Measurements from ENCODE around the gene PLD1. TPM values are rescaled to one million over a fixed set of nuclear protein-coding genes. Genes with fewer than 3 reads are reported as not detected.
"Not testable (repeated sequence)": the region's sequence is repeated elsewhere in the genome, so short reads cannot be mapped to it uniquely, and the experiment has no call there.

Gene PLD1
- total RNA-seq, 1 donor from 2014 or later = 43.7 TPM

DNA sequence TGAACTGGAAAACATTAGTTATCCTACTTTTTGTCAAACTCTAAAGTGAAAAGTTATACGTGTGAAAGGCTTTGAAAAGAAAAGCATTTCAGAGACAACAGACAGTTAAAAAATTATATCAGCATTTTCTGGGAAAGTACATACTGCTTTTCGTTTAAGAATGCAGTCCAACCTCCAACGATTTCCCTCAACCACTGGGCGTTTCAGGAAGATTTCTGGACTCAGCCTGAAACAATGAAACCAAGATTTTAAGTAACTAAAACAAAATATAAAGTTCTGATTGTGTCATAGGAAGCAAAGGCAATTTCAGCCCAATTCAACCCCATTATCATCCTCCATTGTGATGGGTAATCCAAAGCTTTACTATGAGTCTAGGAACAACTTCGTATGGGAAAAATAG, 110.7 kb downstream of the PLD1 start:
- DNase-seq (ENCODE audit: low spot score) = no peak

GRCh38 chr3:171696805-171697204, 113.5 kb downstream of the PLD1 start:
- DNase-seq (ENCODE audit: low spot score) = no peak

GRCh38 chr3:171695426-171695825, 114.9 kb downstream of the PLD1 start:
- DNase-seq (ENCODE audit: low spot score) = no peak

DNA sequence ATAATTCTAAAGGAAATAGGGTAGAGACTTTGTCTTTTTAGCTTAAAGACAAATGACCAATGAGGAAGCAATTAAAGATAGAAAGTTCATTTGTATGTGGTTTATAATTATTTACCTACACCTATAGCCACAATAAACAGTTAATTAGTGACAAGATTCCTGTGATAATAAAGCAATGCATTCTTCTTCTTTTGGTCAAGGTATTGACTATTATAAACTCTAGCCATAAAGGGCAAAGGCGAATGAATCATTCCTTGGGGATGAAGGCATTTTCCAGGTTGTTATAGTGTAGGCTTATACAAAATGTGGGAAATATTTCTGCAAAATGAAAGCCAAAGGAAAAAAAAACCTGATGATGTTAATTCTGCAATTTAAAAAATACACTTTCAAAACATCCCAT, 115.4 kb downstream of the PLD1 start:
- no peak for DNase-seq (ENCODE audit: low spot score)

- not testable (repeated sequence) for DNase-seq (ENCODE audit: low spot score)
Measured at GRCh38 chr3:171692551-171692950, 117.7 kb downstream of the PLD1 start.

DNA sequence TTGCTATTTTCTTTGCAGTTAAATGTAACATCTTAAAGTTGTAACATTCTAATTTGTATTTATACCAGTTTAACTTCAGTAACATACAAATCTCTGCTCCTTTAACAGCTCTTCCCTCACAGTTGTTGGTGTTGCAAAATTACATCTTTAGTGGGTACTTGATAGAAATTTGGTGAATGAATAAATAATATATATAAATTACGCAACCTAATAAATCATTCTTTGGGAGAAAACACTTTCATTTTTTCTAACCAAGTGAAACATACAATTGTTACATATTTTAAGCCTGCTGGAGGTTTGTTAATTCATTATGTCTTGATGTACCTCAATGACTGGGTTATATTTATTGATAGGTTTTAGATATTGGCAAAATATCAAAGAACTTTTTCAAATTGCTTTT, 118.8 kb downstream of the PLD1 start:
- no peak for DNase-seq (ENCODE audit: low spot score)

GRCh38 chr3:171690281-171690680, 120.0 kb downstream of the PLD1 start:
- no peak for DNase-seq (ENCODE audit: low spot score)

DNA sequence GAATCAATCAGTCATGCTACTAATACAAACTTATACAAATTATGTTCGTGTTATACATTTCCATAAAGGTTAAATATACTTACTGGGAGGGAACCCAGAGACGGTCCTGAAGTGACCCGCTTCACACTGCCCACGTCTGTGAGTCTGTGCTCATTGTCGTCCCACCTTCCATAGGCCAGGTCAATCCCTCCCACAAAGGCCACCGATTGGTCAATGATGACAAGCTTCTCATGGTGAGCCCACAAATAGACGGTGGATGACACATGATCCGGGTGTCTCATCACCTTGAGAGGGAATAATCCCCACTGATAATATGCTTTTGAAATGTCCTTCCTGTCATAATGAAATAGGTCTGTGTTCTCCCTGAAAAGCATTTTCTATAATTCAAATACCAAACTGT, 121.7 kb downstream of the PLD1 start:
- DNase-seq (ENCODE audit: low spot score) = no peak

GRCh38 chr3:171688002-171688401, 122.3 kb downstream of the PLD1 start:
- DNase-seq (ENCODE audit: low spot score) = no peak

DNA sequence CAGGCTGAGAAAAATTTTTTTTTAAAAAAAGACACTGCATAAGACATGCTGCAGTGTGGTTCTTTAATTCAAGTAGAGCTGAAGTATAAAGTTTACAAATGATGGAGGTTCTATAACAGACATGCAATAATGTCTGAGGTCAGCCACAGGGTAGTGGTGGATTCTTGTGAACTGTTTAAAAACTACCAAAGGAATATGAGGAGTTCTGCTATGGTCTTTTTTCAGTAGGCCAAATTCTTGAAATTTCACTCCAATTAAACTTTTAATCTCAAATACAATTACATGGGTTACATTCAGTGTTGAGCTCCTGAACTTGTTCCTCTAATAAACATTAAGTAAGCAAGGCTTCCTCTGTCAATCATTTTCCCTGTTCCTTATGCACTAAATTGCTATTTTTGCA, 122.7 kb downstream of the PLD1 start:
- DNase-seq (ENCODE audit: low spot score) = no peak

DNA sequence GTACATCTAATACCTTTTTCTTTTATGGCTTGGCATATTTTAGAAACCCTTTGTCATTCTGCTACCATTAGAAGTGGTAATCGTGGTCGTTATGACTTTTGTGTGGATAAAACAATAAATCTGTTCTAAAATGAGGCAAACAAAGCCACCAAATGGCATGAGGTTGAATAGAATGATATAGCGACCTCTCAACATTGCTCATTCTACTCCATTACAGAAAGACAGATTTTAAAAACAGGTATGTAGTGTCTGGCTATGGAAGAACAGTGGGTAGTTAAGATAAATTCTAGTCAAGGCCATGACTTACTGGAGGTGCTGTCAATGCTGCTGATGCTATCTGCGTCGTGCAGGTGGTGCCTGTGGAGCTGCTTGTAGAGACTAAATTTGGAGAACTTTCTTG, 123.2 kb downstream of the PLD1 start:
- no peak for DNase-seq (ENCODE audit: low spot score)

- DNase-seq (ENCODE audit: low spot score) = no peak
Measured at GRCh38 chr3:171685116-171685895, 125.0 kb downstream of the PLD1 start.

DNA sequence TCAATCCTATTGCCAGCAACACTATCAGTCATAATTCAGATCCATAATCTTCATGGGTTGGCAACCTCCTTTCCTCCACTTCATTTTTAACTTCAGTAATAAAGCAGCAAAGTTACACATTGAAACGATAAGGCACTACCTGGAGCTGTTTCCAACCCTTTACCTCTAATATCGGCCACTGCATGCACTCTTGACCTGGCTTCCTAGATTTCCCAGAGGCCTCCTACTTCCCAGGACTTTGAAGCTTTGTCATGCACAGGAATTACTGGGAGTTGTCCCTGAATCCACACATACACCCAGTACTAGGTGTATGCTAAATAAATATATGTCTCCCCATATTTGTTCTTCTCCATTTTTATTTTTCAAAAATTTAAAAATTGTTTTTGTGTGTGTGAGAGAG, 126.1 kb downstream of the PLD1 start:
- DNase-seq (ENCODE audit: low spot score) = no peak

GRCh38 chr3:171682743-171683142, 127.5 kb downstream of the PLD1 start:
- DNase-seq (ENCODE audit: low spot score) = no peak

- DNase-seq (ENCODE audit: low spot score) = no peak
Measured at GRCh38 chr3:171680726-171681411, 129.4 kb downstream of the PLD1 start.

DNA sequence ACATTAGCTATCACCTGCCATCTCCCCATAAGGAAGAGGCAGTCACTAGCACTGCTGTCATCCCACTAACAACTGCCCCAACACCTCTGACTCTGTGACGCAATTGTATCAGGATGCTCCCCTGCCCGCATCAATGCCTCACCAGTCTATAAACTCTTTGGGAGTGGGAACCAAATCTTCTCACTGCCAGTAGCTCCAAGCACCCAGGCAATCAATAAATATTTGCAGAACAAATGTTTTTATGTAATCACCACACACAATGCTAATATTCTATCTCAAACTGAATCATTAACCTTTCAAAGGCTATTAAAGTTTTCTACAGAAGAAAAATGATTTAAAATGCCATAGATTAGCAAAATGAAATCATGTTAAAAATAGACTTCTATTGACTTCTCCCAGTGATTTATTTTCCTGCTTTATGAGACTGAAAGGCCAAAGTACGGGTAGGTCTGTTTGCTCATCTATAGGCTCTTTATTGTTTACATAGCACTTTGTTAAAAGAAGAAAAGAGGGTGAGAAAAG, 131.3 kb downstream of the PLD1 start:
- no peak for DNase-seq (ENCODE audit: low spot score)

DNA sequence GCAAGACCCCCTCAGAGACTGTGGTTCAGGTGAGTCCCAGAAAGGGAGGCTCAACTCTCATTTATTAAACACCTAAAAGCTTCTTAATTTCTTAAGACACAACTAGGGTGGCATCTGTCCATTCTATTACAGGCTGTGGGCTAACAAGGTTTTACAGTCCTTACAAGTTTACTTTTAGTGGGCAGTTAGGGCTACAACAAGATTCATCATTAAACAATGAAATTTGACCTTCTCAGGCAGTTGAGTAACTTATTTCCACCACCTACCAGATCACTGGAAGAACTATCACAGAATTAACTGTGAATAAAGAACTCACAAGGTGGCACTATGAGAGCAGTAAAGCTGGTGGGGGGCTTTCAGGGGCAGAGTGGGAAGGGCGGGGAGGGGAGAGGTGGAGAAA, 132.6 kb downstream of the PLD1 start:
- DNase-seq (ENCODE audit: low spot score) = no peak

- DNase-seq (ENCODE audit: low spot score) = no peak
Measured at GRCh38 chr3:171676601-171677175, 133.6 kb downstream of the PLD1 start.

- DNase-seq (ENCODE audit: low spot score) = no peak
Measured at GRCh38 chr3:171673951-171674350, 136.3 kb downstream of the PLD1 start.

- DNase-seq (ENCODE audit: low spot score) = no peak
Measured at GRCh38 chr3:171672538-171672937, 137.7 kb downstream of the PLD1 start.

DNA sequence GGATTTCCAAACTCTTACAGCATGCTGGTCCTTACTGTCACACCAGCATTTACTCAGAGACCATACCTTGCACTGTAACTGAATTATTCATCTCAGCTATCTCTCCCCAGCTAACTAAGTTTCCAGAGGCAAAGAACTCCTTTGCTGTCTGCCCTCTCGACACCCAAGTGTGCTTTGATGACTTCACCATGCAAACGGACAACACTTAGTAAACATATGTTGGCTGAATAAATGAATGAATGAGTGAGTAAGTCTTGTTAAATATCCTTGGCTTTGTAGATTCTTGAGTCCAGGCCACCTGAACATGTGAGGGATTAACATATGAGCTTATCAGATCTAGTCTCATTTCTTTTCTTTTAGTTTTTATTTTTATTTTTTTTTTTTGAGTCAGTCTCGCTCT, 138.2 kb downstream of the PLD1 start:
- DNase-seq (ENCODE audit: low spot score) = no peak

DNA sequence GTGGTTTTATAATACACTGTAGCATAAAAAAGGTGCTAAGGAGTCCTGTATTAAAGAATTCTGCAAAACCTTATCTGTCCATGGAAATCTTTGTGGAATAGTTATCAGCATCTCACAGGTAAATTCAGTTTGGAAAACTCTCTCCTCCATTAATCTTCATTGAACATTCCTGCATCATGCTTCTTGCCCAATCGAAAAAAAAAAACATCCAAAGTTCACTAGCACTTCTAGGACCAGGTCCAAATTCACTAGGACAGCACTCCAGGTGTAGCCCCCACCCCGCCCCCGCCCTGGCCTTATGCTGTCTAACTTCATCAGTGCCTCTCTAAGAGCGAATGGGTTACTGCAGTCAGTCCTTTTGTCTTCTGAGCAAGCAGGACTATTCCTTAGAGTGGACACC, 138.6 kb downstream of the PLD1 start:
- DNase-seq (ENCODE audit: low spot score) = no peak

- no peak for DNase-seq (ENCODE audit: low spot score)
Measured at GRCh38 chr3:171666516-171666915, 143.8 kb downstream of the PLD1 start.
